Measurements from ENCODE around the gene TTC33. TPM values are rescaled to one million over a fixed set of nuclear protein-coding genes. Genes with fewer than 3 reads are reported as not detected.
"Not testable (repeated sequence)": the region's sequence is repeated elsewhere in the genome, so short reads cannot be mapped to it uniquely, and the experiment has no call there.

The TTC33 gene
- polyA plus RNA-seq, 3 donors from 2014 or later = 10.5 to 18.1 (median 11.2) TPM

GRCh38 chr5:40639531-40639930 is 116.2 kb downstream of the TTC33 start:
- not testable (repeated sequence) for H3K4me1 Mint-ChIP-seq; H3K27ac Mint-ChIP-seq; DNase-seq; H3K27me3 Mint-ChIP-seq (ENCODE audit: low read depth in 3 of 3); H3K4me3 Mint-ChIP-seq
- Mint-ChIP-seq H3K9me3 (peaks cover 10 to 24% (median 18%) of the 10 kb centered on the region in 6 donors), H3K36me3 (peaks cover 12 to 24% (median 17%) of the 10 kb centered on the region in 3 donors)

DNA sequence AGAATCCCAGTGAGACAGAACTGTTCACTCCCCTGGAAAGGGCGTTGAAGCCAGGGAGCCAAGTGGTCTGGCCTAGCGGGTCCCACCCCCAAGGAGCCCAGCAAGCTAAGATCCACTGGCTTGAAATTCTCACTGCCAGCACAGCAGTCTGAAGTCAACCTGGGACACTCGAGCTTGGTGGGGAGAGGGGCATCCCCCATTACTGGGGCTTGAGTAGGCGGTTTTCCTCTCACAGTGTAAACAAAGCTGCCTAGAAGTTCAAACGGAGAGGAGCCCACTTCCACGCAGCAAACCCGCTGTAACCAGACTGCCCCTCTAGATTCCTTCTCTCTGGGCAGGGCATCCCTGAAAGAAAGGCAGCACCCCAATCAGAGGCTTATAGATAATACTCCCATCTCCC is 121.2 kb downstream of the TTC33 start:
- H3K9me3 Mint-ChIP-seq = peaks cover 10 to 24% (median 18%) of the 10 kb centered on the region in 6 donors
- H3K36me3 Mint-ChIP-seq = peaks cover 12 to 18% (median 12%) of the 10 kb centered on the region in 3 donors
- peaks cover 2 to 5% (median 3%) of the 10 kb centered on the region in 3 donors for H3K27me3 Mint-ChIP-seq (ENCODE audit: low read depth in 3 of 3)
- DNase-seq = no peak
- H3K27ac Mint-ChIP-seq = no peak overlapping the region
- H3K4me1 Mint-ChIP-seq = peaks cover 0 to 4% of the 10 kb centered on the region in 2 donors
- H3K4me3 Mint-ChIP-seq = no peak overlapping the region

DNA sequence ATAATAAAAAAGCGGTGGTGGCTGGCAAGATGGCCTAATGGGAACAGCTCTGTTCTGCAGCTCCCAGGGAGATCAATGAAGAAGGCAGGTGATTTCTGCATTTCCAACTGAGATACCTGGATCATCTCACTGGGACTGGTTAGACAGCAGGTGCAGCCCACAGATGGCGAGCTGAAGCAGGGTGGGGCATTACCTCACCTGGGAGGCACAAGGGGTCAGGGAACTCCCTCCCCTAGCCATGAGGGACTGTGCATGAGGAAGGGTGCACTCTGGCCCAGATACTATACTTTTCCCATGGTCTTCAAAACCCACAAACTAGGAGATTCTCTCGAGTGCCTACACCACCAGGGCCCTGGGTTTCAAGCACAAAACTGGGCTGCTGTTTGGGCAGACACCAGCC is 121.6 kb downstream of the TTC33 start:
- H3K4me1 Mint-ChIP-seq = peaks cover 0 to 4% of the 10 kb centered on the region in 2 donors
- H3K36me3 Mint-ChIP-seq = peaks cover 12 to 18% (median 12%) of the 10 kb centered on the region in 3 donors
- DNase-seq = no peak
- H3K27me3 Mint-ChIP-seq (ENCODE audit: low read depth in 3 of 3) = peaks cover 2 to 5% (median 3%) of the 10 kb centered on the region in 3 donors
- no peak overlapping the region for H3K4me3 Mint-ChIP-seq
- no peak overlapping the region for H3K27ac Mint-ChIP-seq
- H3K9me3 Mint-ChIP-seq = peaks cover 9 to 24% (median 18%) of the 10 kb centered on the region in 6 donors

- Mint-ChIP-seq H3K9me3 (peaks cover 0 to 12% (median 6%) of the 10 kb centered on the region in 6 donors), H3K27me3 (ENCODE audit: low read depth in 3 of 3) (peaks cover 0 to 5% (median 1%) of the 10 kb centered on the region in 3 donors), H3K4me1 (peaks cover 0 to 4% of the 10 kb centered on the region in 2 donors), H3K36me3 (peaks cover 0 to 8% (median 0%) of the 10 kb centered on the region in 3 donors), H3K27ac (no peak overlapping the region), H3K4me3 (no peak overlapping the region)
- DNase-seq = no peak
These were observed 124.5 kb downstream of the TTC33 start for GRCh38 chr5:40631236-40631635.

GRCh38 chr5:40630126-40630525 is 125.6 kb downstream of the TTC33 start:
- no peaks in the 10 kb centered on the region for H3K36me3 Mint-ChIP-seq
- H3K27ac Mint-ChIP-seq = no peak overlapping the region
- H3K4me1 Mint-ChIP-seq = peaks cover 0 to 4% of the 10 kb centered on the region in 2 donors
- peaks cover 0 to 1% (median under 1%) of the 10 kb centered on the region in 3 donors for H3K27me3 Mint-ChIP-seq (ENCODE audit: low read depth in 3 of 3)
- H3K4me3 Mint-ChIP-seq = no peak overlapping the region
- DNase-seq = no peak
- H3K9me3 Mint-ChIP-seq = peaks cover 0 to 1% (median under 1%) of the 10 kb centered on the region in 6 donors

- Mint-ChIP-seq H3K27ac (peak overlapping the region in 1 of 6 donors; percentile 14), H3K36me3 (no peaks in the 10 kb centered on the region), H3K4me1 (peaks cover 9 to 11% of the 10 kb centered on the region in 2 donors), H3K9me3 (no peaks in the 10 kb centered on the region), H3K4me3 (no peak overlapping the region), H3K27me3 (ENCODE audit: low read depth in 3 of 3) (peaks cover 0 to 3% (median 0%) of the 10 kb centered on the region in 3 donors)
- no peak for DNase-seq
These were observed 127.4 kb downstream of the TTC33 start for GRCh38 chr5:40628407-40628806.

DNA sequence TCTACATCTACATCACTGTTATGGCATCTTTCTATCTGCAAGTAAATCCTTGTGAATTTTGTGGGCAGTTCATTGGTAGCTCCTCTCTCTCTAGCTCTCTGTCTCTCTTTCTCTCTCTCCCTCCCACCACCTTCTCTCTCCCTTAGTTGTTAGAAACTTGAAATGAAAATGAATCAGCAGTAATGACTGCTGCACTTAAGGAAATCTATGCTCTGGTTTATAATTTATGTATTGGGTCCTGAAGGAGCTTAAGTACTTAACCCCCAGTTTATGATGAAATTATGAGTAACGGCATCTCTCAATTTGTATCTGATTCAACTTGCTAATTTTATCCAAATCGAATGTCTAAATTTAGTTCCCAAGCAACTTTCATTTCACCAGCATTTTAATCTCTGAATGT is 128.1 kb downstream of the TTC33 start:
- H3K9me3 Mint-ChIP-seq = no peaks in the 10 kb centered on the region
- H3K36me3 Mint-ChIP-seq = no peaks in the 10 kb centered on the region
- peaks cover 16% of the 10 kb centered on the region in 2 donors for H3K4me1 Mint-ChIP-seq
- no peak for DNase-seq
- H3K4me3 Mint-ChIP-seq = no peak overlapping the region
- no peak overlapping the region for H3K27ac Mint-ChIP-seq
- H3K27me3 Mint-ChIP-seq (ENCODE audit: low read depth in 3 of 3) = peaks cover 0 to 3% (median 1%) of the 10 kb centered on the region in 3 donors

DNA sequence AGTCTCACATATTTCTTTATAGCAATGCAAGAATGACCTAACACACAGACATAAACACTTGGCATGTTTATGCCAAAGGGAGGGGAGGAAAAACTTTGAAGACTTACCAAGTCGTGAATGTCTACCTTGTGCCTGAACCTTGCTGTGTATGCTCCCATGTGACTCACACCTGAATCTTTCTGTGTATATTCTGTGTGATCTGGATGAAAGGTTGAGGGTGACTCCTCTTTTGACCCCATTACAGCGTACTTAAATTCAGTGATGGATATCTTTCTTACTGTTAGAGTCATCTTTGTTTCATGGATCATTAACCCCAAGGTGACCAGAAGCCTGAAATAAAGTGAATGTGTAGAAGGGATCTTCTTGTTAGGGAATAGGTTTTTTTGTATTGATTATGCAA is 129.0 kb downstream of the TTC33 start:
- peaks cover 0 to 3% (median 2%) of the 10 kb centered on the region in 3 donors for H3K27me3 Mint-ChIP-seq (ENCODE audit: low read depth in 3 of 3)
- H3K36me3 Mint-ChIP-seq = no peaks in the 10 kb centered on the region
- H3K4me1 Mint-ChIP-seq = peaks cover 16 to 21% of the 10 kb centered on the region in 2 donors

DNA sequence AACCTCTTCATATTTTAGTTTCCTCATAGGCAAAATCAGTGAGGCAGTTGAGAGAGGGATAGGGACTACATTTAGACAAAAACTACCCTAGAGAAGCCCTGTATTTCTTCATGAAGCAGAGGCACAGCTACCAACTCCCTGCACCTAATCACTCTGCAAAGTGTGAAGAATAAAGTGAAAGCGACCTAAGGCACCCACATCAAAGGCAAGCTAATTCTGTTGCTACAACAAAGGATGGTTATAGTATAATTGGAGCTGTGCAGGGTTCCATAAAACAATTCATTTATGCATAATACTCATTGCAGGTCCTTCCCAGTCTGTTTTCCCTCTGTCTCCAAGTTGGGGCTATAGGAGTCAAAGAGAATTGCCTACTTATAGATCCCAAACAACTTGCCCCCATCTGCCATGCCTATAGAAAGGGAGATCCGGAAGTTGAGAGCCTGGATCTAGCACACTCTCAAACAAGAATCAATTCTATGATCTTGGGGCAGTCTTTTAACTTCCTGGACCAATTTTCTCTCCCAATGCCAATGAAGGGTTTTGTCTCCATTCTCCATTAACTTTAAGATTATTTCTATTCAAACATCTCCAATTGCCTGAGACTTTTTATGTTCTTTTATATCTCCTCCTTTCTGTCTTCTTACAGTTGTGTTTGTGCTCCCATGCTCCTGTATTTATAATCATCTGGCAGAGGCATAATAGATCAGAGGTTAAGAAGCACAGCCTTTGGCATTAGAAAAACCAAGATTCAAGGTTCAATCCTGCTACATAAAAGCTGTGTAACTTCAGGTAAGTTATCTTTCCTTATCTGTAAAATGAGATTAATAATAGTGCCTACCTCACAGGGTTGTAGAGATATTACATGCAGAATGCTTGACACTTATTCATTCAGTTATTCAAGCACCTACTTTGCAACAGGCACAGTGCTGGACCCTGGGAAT is 132.0 kb downstream of the TTC33 start:
- Mint-ChIP-seq H3K27ac (peak overlapping the region in 2 of 6 donors; percentile 36 to 65), H3K4me3 (no peak overlapping the region), H3K36me3 (no peaks in the 10 kb centered on the region), H3K9me3 (no peaks in the 10 kb centered on the region), H3K4me1 (peaks cover 12 to 22% of the 10 kb centered on the region in 2 donors), H3K27me3 (ENCODE audit: low read depth in 3 of 3) (peaks cover 0 to 3% (median 2%) of the 10 kb centered on the region in 3 donors)
- DNase-seq = peak; percentile 9 to 18 (median 16)

More for the DNA sequence above, 129.0 kb downstream of the TTC33 start:
- no peak overlapping the region for H3K27ac Mint-ChIP-seq
- no peak overlapping the region for H3K4me3 Mint-ChIP-seq
- H3K9me3 Mint-ChIP-seq = no peaks in the 10 kb centered on the region
- no peak for DNase-seq

DNA sequence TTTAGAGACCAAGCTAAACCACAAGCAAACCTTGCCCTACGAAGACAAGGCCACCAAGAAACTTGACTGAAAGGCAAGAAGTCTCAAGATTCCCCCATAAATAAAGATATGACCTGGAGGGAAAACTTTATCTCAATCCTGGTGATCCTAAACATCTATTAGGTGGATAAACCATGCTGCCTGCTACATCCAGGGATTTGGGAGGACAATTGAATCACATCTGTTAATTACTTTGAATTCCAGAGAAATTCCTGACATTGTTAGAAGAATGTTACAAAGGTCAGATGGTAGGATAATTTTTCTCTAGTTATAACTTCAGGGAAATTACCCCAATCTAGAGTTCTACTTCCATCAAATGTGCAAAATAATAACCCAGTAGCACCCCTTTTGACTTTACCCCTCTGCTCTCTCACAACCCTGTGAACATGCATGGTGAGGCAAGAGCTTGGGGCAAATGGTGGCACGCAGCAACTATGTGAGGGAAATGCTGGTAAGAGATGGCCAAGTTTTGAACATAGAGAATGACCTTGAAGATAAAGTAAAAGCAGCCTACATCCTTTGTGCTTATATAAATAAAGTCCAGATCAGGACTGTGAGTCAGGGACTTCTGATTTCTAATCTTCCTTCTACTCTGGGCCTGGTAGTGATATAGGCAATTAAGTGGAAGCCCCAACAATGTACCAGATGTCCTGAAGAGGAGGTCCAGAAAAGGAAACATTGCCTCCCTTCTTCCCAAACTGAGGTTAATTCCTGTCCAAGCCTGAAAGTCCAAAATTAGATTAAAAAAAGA is 133.1 kb downstream of the TTC33 start:
- Mint-ChIP-seq H3K4me1 (peaks cover 12 to 22% of the 10 kb centered on the region in 2 donors), H3K4me3 (no peak overlapping the region), H3K36me3 (no peaks in the 10 kb centered on the region), H3K9me3 (no peaks in the 10 kb centered on the region), H3K27me3 (ENCODE audit: low read depth in 3 of 3) (peaks cover 0 to 2% (median 2%) of the 10 kb centered on the region in 3 donors), H3K27ac (peak overlapping the region in 3 of 6 donors; percentile 31 to 36 (median 31))
- no peak for DNase-seq

DNA sequence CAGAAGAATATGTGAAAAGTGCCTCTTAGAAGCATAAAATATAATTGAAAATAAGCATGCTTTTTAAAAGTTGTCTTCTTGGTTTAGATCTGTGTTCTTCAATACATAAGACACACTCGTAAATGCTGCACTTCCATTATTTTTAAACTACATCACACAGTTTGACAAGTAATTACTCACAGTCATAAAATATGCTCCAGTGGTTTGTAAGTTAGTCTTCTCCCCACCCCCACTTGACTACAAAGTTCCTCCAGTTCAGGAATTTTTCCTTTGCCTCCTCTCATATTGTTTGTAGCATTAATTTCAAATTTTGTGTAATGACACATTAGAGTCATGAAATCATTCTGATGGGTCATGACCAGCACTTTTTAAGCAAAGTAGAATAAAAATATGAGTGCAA is 136.3 kb downstream of the TTC33 start:
- Mint-ChIP-seq H3K9me3 (no peaks in the 10 kb centered on the region), H3K36me3 (peaks cover 0 to 4% (median 0%) of the 10 kb centered on the region in 3 donors), H3K4me3 (no peak overlapping the region), H3K27ac (no peak overlapping the region), H3K4me1 (peaks cover 20 to 35% of the 10 kb centered on the region in 2 donors), H3K27me3 (ENCODE audit: low read depth in 3 of 3) (peaks cover 0 to 2% (median 0%) of the 10 kb centered on the region in 3 donors)
- no peak for DNase-seq

- peaks cover 0 to 4% (median 0%) of the 10 kb centered on the region in 3 donors for H3K36me3 Mint-ChIP-seq
- no peak overlapping the region for H3K27ac Mint-ChIP-seq
- DNase-seq = no peak
- H3K27me3 Mint-ChIP-seq (ENCODE audit: low read depth in 3 of 3) = peaks cover 0 to 4% (median 0%) of the 10 kb centered on the region in 3 donors
- H3K4me1 Mint-ChIP-seq = peaks cover 19 to 32% of the 10 kb centered on the region in 2 donors
- no peaks in the 10 kb centered on the region for H3K9me3 Mint-ChIP-seq
- H3K4me3 Mint-ChIP-seq = no peak overlapping the region
These were observed 136.8 kb downstream of the TTC33 start for GRCh38 chr5:40618926-40619325.

GRCh38 chr5:40616781-40617180 is 139.0 kb downstream of the TTC33 start:
- Mint-ChIP-seq H3K27ac (no peak overlapping the region), H3K36me3 (peaks cover 0 to 4% (median 0%) of the 10 kb centered on the region in 3 donors), H3K9me3 (no peaks in the 10 kb centered on the region)

More at GRCh38 chr5:40616781-40617180, 139.0 kb downstream of the TTC33 start:
- DNase-seq = no peak
- H3K27me3 Mint-ChIP-seq (ENCODE audit: low read depth in 3 of 3) = peaks cover 0 to 2% (median 0%) of the 10 kb centered on the region in 3 donors
- peaks cover 9 to 14% of the 10 kb centered on the region in 2 donors for H3K4me1 Mint-ChIP-seq
- no peak overlapping the region for H3K4me3 Mint-ChIP-seq
